Erythroblast (primary cell): ENCODE data around the gene CDH15.

Source experiments
- GATA1 ChIP-seq: IDR thresholded peaks from 2 replicates; pipeline ENCODE4 v1.6.1; 2011; ENCODE audit warnings: low read depth, mild to moderate bottlenecking, control low read depth, low read length, moderate library complexity
- POLR2A ChIP-seq: IDR thresholded peaks from 2 replicates; pipeline ENCODE4 v1.6.1; 2011; ENCODE audit warnings: mild to moderate bottlenecking, low read length

- TF ChIP-seq POLR2A (no peak), GATA1 (no peak)
These were observed 18.8 kb downstream of the CDH15 start for GRCh38 chr16:89190150-89190958.
